Left cardiac atrium (tissue), 4 donors: ENCODE measurements around the gene NRG3. TPM values are rescaled to one million over a fixed set of nuclear protein-coding genes. Genes with fewer than 3 reads are reported as not detected.
"Not testable (repeated sequence)": the region's sequence is repeated elsewhere in the genome, so short reads cannot be mapped to it uniquely, and the experiment has no call there.

Source experiments
- ATAC-seq, 2 donors: fragments of 200-7000 bp; cut with Tn5 transposase; one replicate each; pipeline ENCODE4 v1.9.1; 2020; ENCODE audit warnings: mild to moderate bottlenecking in 2 of 2, moderate library complexity in 2 of 2
- DNase-seq: peaks from one replicate; pipeline ENCODE4 v3.0.0-alpha.2; 2020
- intact Hi-C, 2 donors: fragments of 100-400 bp; cut with DNase I; formaldehyde crosslinking; loops; one replicate each; pipeline versions ENCODE4 v1.14.1 to v1.15.1; 2022 to 2023
- total RNA-seq, 2 donors: library from RNA; stranded (reverse); fragmentation: NEBNext Ultra II Directional; extraction: Animal tissue kit (Norgen Biotek cat#: 25700); gene quantifications; one replicate each; pipeline ENCODE4 v1.2.1, GENCODE V29; 2021
- donor health status: DM: no; HTN: yes; CAD: no.
- donor health status: DM: no; HTN: yes; CAD: no; lungs with severe emphysema.
- donor health status: DM: yes; HTN: yes; CAD: no.
- donor health status: Dilated cardiomyopathy.

Gene NRG3
- total RNA-seq, 2 donors from 2014 or later = 0.21 to 0.79 TPM

DNA sequence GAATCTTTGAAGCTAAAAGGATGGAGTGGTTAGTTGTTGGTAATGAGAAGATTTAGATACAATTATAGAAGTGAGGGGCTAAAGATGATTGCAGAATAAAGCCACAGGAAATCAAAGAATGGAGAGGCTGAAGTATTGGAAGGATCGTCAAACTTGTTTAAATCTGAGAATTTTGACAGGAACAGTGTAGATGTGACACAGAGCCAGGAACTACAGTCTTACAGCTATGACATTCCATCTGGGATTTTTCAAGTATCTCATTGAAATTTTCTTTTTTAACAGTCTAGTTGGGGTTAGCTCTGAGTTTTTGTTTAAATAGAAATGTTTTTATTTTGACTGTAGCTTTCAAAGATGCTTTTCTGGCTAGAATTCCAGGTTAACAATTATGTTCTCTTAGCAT is 181.4 kb downstream of the NRG3 start:
- DNase-seq = no peak
- intact Hi-C loops = no loop called here

DNA sequence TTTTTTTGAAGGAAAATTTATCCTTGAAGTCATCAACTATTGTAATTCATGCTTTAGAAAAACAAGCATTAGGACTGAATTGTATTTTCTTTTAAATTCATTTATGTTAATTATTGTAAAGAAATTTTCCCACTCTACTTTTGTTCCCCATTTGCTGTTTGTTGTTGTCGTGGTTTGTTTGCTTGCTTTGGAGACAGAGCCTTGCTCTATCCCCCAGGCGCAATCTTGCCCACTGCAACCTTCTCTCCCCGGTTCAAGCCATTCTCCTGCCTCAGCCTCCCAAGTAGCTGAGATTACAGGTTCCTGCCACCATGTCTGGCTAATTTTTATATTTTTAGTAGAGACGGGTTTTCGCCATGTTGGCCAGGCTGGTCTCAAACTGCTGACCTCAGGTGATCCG is 192.2 kb downstream of the NRG3 start:
- intact Hi-C loops, ATAC-seq, DNase-seq: not testable (repeated sequence)

More for the DNA sequence above, 181.4 kb downstream of the NRG3 start:
- ATAC-seq = no peak

DNA sequence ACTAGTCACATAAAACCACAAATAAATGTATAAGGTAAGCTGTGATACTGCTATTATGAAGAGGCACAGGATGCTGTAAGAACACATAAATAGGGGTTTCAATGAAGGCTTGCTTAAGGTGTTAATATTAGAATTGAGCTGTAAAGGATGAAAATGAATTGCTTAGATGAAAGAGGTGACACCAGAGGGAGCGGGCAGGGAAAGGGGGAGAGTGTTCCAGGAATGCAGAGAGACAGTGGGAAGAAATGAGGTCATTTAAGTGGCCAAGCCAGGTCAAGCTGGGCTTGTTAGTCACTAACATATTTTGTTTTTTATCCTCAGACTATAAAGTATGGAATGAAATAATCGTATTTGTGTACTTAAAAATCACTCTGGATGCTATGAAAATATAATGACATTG is 193.5 kb downstream of the NRG3 start:
- intact Hi-C loops = no loop called here
- DNase-seq (no peak), ATAC-seq (no peak)

DNA sequence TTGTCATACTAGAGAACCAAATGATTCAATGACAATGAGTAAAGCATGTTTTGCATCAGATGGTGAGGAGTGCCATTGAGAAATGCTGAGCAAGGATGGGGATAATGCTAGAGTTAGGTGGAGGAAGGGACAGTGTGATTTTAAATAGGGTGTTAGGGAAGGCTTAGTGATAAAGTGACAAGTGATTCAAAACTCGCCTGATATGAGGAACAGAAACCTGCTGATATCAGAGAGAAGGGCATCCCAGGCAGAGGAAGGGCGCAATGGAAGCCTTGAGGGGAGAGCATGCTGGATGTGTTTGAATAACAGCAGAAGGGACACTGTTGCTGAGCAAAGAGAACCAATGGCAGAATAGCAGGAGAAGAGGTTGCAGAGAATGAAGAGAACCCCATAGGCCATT is 196.2 kb downstream of the NRG3 start:
- ATAC-seq = no peak
- intact Hi-C loops = no loop called here

DNA sequence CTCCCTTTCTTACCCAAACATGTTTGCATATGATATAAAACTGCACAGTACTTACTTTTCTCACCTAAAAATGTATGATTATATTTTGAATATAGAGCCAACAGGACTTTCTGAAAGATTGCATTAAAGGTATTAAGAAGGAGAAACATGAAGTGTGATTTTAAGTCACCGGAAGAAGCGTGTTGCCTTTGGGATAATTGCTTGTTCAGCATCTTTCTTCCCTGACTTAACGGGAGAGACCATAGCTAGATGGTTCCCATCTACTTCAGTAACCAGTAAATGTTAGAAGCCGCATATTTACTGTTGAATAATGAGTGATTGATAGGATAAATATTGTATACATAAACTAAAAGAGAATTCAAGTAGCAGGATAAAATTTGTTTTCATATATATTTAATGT is 197.1 kb downstream of the NRG3 start:
- intact Hi-C loops = no loop called here
- DNase-seq (no peak), ATAC-seq (no peak)

More for the DNA sequence above, 196.2 kb downstream of the NRG3 start:
- DNase-seq = no peak

DNA sequence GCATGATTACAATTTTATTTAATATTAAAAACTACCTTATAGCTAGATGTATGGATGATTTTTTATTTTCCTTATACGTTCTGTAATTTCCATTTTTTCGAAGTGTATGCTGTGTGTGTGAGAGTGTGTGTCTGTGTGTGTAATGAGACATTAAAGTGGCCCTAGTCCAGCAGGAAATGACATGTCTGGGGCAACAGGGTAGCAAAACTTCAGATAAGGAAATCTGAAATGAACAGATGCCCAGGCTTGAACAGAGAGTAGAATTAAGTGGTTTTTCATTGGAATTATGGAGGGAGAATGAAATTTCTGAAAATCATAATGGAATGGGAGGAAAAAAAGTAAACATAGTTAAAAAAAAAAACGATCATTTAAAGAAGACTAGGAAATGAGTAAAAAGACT is 200.6 kb downstream of the NRG3 start:
- ATAC-seq (no peak), DNase-seq (no peak)
- intact Hi-C loops = no loop called here

DNA sequence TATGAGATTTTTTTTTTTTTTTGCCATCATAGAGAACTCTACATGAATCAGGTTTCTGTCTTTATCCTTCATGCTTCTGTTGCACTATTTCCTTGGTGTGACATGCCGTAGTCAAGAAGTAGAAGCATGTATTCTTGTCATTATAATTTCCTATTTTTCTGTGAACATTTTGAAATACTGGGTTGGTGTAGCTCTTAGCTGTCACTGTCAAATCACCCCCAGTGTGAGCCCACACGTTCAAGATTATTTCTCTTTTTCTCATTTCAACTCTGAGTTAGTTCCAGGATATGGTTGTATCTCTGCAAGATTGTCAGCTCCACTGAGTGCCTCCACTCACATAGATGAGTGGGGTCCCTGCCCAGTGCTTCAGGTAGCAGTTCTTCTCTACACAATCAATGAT is 209.5 kb downstream of the NRG3 start:
- intact Hi-C loops = no loop called here
- DNase-seq = no peak
- no peak for ATAC-seq

DNA sequence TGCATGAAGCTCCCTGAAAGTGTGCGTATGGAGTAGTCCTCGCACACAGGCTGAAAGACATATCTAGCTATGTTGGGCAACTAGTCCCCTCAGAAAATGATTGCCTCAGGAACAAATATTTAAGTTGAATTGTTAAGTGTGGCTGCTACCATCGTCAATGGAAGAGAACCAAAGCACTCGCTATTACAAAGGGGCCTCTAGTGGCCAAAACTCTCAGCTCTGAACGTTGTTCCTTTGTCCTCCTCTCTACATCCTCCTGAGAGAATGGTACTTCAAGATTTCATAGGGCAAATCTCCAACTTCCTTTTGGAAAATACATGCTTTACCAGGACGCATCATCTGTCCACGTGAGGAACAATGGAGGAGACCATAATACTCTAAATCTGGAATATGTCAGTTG is 209.9 kb downstream of the NRG3 start:
- intact Hi-C loops = no loop called here
- no peak for DNase-seq
- ATAC-seq = no peak

DNA sequence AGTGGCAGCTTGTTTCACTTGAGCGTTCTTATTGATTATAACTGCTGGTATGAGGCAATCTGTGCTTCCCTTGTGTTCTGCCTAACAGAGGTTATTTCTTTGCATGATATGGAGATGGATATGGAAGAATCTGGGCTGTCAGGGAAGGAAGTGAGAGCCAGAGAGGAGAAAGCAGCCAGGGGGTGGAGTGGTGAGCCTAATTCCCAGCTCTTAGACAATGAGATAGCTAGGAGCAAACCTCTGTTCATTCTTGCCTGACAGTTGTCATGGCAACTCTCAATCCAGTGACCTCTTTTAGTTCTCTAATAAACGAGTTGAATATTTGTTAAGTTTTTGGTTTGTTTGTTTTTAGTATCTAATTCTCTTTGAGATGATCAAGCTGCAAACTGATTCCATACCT is 214.3 kb downstream of the NRG3 start:
- intact Hi-C loops = no loop called here
- ATAC-seq = no peak
- DNase-seq = no peak

DNA sequence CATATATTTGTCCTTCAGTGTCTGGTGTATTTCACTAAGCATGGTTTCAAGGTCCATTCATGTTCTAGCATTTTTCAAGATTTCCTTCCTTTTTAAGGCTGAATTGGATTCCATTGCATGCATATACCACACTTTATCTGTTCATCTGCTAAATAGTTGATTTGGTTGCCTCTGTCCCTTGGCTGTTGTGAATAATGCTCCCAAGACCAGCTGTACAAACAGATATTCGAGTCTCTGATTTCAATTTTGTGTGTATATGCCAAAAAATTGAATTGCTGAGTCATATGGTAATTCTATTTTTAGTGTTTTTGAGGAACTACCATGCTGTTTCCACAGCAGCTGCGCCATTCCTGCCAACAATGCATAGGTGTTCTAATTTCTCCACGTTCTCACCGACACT is 216.4 kb downstream of the NRG3 start:
- no peak for ATAC-seq

DNA sequence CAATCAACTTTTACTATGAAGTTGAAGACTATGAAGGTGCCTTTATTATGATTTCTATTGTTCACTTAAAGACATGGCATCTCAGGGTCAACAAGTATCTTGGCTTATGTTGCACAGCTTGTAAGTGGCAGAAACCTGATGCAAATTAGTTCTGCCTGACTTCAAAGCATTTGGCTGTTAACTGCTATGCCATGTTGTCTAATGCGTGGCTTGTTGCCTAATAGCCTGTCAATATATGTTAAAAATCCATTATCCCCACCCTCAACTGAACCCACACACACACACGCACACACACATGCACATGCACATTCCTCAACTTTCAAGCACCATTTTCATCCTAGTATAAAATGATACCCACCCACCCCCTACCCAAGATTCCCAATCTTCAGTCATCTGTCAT is 217.1 kb downstream of the NRG3 start:
- no peak for DNase-seq
- intact Hi-C loops = no loop called here
- ATAC-seq = no peak

More for the DNA sequence above, 216.4 kb downstream of the NRG3 start:
- intact Hi-C loops = no loop called here
- no peak for DNase-seq

DNA sequence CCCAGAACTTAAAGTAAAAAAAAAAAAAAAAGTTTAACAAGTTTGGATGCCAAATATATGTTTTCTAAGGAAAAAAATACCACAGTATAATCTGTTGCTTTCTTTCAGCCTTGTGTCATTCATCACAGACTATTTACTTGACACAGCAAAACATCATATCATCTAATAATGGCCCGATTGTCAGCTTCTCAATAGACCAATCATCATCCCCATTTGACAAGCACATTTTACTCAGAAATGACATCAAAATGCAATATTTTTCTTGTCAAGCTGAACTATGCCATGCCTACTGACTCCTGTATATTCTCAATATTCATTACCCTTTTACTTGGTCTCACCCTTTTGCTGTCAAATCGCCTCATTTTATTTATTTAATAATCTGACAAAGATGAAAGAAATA is 249.7 kb downstream of the NRG3 start:
- ATAC-seq (no peak), DNase-seq (no peak)
- intact Hi-C loops = no loop called here

DNA sequence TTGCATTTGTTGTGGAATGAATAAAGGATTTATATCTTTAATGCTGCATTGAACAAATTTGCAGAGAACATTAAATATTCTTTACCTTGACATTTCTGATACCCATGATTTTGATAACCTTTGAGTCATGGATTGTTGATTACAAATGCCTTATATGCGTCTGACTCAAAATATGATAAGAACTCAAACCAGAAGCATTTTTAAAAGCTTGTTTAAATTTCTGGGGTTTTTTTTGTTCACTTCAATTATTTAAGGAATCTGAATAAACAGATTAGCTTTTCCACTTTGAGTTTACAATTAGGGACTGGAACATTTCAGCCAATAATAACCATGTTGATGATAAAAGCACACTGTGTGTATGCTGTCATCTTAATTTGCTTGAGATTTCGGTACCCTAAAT is 253.5 kb downstream of the NRG3 start:
- ATAC-seq = no peak
- intact Hi-C loops = no loop called here
- no peak for DNase-seq

DNA sequence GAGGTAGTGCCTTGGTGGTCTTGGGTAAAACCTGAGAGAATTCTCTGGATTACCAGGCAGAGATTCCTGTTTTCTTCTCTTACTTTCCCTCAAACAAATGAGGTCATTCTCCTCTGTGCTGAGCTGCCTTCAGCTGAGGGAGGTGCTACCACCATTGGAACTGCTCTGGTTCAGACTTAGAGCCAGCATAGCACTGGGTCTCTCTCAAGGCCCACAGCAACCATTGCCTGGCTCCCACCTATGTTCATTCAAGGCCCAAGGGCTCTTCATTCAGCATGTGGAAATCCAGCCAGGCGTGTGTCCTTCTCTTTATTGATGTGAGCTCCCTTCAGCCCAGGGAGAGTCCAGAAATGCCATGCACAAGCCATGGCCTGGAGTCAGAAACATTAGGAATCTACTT is 261.1 kb downstream of the NRG3 start:
- ATAC-seq = no peak
- intact Hi-C loops = no loop called here

DNA sequence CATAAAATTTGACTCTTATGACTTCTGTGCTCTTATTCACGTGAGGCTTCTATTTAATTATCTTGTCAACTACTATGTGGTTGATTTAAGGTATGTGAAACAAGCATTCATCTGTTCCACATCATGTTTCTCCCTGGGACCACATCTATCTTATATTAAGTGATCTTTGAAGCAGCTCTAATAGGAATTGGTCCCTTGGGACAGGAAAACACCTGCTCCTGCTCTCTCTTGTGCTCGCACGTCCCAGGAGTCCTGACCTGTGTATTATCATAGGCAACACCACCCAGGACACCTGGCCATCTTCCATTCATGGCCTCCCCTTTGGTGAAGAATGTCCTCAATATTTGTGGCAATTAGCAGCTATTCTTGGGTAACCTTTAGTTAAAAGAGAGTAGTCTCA is 269.2 kb downstream of the NRG3 start:
- ATAC-seq (no peak), DNase-seq (no peak)
- intact Hi-C loops = no loop called here

More for the DNA sequence above, 261.1 kb downstream of the NRG3 start:
- no peak for DNase-seq

DNA sequence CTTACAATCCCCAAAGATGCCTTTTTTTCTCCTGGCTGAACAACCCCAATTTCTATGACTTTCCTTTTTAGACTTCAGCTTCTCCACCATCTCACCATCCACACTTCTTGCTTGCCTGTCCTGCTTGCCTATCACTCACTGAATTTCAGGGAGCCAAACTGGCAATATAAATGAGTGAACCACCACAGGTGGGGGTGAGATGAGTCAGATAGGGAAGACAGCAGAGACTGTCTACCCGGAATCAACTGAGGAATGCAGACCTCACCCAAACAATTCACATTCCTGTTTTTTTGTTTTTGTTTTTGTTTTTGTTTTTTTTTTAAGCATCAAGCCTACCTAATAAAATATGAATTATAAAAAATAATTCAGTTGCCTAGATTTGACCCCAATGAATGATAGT is 273.8 kb downstream of the NRG3 start:
- DNase-seq = no peak
- ATAC-seq = no peak
- intact Hi-C loops = loop anchor here in 1 of 2 donors (5.0 kb wide), 1 partner anchor 51 kb away; no protein-coding TSS in a partner anchor

DNA sequence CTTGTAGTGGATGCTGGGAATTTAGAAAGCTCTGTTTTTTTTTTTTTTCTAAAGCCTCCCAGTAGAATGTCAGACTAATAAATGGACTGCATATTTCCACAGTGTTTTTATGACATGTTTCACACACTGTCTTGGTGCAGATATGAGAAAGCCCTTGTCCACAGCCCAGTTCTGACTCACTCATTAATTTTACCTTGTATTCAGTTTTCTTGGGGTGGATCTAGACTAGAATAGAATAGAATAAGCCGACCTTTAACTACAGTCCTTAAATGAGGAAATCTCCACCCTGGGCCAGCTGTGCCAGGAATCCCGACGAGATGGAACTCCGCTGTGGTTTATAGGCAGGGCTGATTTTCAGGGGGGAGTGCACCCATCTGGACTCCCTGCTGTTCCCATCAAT is 274.7 kb downstream of the NRG3 start:
- intact Hi-C loops = loop anchor here in 1 of 2 donors (5.0 kb wide), 1 partner anchor 52 kb away; no protein-coding TSS in a partner anchor
- DNase-seq = peak; percentile 16
- peak in 1 of 2 donors; percentile 34 for ATAC-seq

DNA sequence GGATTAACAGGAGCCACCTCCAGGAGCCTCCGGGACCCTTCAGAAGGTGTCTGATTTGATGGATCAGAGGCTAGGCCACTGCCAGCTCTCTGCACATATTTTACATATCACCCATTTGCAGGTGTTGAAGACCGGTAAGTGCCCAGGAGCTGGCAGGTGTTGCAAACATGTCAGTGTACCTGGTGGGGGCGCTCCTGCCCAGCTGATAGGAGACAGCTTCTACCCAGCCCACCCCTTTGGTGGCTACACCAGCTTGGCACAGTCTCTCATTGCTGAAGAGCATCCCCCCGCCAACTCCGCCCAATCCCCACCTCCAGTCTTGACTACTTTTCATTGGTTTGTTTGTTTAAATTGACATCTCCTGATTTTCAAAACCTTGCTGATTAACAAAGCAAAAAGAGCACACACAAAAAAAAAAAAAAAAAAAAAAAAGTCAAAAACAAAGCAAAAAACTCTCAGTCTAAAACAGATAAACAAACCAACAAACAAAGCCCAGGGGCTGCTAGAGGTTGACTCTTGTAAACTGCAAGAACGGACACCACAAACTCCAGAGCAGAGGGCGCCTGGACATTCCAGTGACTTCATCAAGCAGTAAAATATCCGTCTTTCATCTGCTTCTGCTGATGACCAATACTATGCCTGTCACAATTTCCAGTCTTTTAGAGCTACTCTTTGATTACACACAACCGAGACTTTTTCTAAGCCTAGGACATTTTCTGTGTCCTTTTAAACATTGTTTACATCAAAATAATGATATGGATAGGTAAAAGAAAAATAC is 275.3 kb downstream of the NRG3 start:
- DNase-seq (peak; percentile 51), ATAC-seq (peak in 1 of 2 donors; percentile 38)
- intact Hi-C loops = no loop called here

DNA sequence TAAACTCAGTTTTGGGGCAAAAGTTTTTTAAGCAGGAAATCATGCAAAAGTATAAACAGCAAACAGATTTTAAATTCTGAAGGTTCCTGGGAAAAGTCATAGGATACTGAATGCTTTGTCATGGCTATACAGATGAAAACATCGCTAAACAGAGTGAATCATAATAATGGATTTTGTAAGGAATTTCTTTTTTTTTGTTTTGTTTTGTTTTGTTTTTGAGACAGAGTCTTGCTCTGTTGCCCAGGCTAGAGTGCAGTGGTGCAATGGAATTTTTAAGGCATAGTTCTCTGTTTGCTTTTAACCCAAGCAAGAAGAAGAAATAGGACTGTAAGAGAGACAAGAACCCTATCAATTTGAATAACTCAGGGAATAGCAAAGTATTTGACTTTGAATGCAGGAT is 285.3 kb downstream of the NRG3 start:
- intact Hi-C loops = no loop called here
- ATAC-seq (no peak), DNase-seq (no peak)

DNA sequence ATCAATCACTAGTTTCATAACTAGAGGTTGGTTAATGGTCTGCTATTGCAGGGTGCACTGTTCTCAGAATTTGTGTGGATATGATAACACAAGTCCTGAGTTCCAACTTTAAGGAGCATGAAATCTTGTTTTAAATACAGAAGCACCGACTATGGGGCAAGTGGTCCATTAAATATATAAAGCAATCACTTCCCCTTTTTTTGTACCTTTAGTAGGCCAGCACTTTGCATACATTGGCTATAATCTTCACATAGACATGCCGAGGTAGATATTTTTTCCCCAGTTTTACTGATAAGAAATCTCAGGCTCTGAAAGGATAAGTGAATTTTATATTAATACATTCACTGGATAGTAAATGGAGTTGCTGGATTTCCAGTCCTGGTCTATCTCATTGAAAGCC is 286.3 kb downstream of the NRG3 start:
- ATAC-seq = no peak
- intact Hi-C loops = no loop called here
- DNase-seq = no peak

DNA sequence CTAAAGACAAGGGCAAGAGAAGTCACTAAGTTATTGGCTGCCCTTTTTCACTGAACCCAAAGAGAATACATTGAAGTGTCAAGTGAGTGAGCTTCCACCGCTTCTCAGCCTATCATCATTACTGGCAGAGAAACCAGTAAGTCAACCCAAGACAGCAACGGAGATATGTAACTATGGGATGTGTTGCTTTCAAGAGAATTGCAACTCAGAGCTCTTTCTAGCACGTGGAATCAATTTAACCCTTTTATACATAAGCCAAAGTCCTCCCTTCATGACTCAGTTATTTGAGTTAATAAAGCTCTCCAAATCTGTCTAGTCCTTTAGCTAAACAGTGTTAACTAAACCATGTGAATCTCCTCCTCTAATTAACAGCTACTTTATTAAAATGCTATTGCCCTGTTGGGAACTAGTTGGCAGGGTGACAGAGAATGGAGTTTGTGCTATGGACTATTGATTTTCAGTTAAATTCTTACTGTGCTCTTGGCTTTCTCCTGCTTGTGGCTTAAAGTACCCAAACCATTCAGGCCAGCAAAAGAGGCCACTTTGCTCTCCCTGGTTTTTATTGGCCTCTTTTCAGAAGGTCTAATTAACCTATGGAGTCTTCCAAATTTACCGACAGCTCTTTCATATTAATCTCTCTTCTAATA is 287.7 kb downstream of the NRG3 start:
- no peak for ATAC-seq
- DNase-seq = no peak
- intact Hi-C loops = no loop called here
